OCI-LY3 (cell line): ENCODE measurements around the gene UBQLN4.
"Not testable (repeated sequence)": the region's sequence is repeated elsewhere in the genome, so short reads cannot be mapped to it uniquely, and the experiment has no call there.

Source experiments
- H2AFZ ChIP-seq: fragments of 200-600, 300-600 bp; shearing (Covaris generic); 2 replicates; pipeline ENCODE4 v1.6.0; 2014; ENCODE audit warnings: antibody characterized with exemption, low read depth, low read length
- H3K27ac ChIP-seq: fragments of 200-600, 300-600 bp; sonication (generic); 2 replicates; pipeline ENCODE4 v1.5.1; 2014; ENCODE audit warnings: mild to moderate bottlenecking, low read length, moderate library complexity, mixed read lengths
- H3K27me3 ChIP-seq: fragments of 200-600, 300-600 bp; sonication (generic); 2 replicates; pipeline ENCODE4 v1.6.1; 2014; ENCODE audit warnings: low read depth, low read length, mixed read lengths
- H3K36me3 ChIP-seq: fragments of 200-600, 300-600 bp; sonication (generic); replicated peaks from 2 replicates; pipeline ENCODE3; 2014; ENCODE audit warnings: low read depth, low read length, mixed read lengths
- H3K4me1 ChIP-seq: fragments of 300-600, 200-600 bp; sonication (generic); 2 replicates; pipeline ENCODE4 v1.6.1; 2014; ENCODE audit warnings: low read length, mixed read lengths
- H3K4me2 ChIP-seq: fragments of 200-600, 300-600 bp; sonication (generic); 2 replicates; pipeline ENCODE4 v1.6.1; 2014; ENCODE audit warnings: low read length, mixed read lengths
- H3K4me3 ChIP-seq: fragments of 300-600, 200-600 bp; sonication (generic); 2 replicates; pipeline ENCODE4 v1.5.1; 2014; ENCODE audit warnings: antibody characterized with exemption, mild to moderate bottlenecking, low read length, moderate library complexity
- H3K79me2 ChIP-seq: fragments of 300-600, 200-600 bp; shearing (Covaris generic); 2 replicates; pipeline ENCODE4 v1.6.1; 2014; ENCODE audit warnings: mild to moderate bottlenecking, low read length, mixed read lengths
- H3K9ac ChIP-seq: fragments of 300-600, 200-600 bp; shearing (Covaris generic); 2 replicates; pipeline ENCODE4 v1.6.0; 2014; ENCODE audit warnings: mild to moderate bottlenecking, low read length, moderate library complexity
- H3K9me3 ChIP-seq: fragments of 200-600, 300-600 bp; shearing (Covaris generic); 2 replicates; pipeline ENCODE4 v1.6.1; 2014; ENCODE audit warnings: low read length, mixed read lengths; ENCODE audit not compliant: insufficient read depth
- H4K20me1 ChIP-seq: fragments of 200-600, 300-600 bp; sonication (generic); 2 replicates; pipeline ENCODE4 v1.6.1; 2016; ENCODE audit warnings: low read length, mixed read lengths; ENCODE audit not compliant: insufficient read depth
- EZH2phosphoT487 ChIP-seq: fragments of 200-600 bp; shearing (Covaris generic); IDR thresholded peaks from 2 replicates; pipeline ENCODE4 v1.6.1; 2018; ENCODE audit warnings: antibody characterized with exemption, mixed run types, low read depth
- TF ChIP-seq, protein P1 (sequence below): fragments of 200-600, 300-600 bp; sonication (generic); IDR thresholded peaks from 2 replicates; pipeline ENCODE4 v1.5.1; 2014; ENCODE audit warnings: antibody characterized with exemption, low read length, low read depth

UBQLN4 gene

DNA sequence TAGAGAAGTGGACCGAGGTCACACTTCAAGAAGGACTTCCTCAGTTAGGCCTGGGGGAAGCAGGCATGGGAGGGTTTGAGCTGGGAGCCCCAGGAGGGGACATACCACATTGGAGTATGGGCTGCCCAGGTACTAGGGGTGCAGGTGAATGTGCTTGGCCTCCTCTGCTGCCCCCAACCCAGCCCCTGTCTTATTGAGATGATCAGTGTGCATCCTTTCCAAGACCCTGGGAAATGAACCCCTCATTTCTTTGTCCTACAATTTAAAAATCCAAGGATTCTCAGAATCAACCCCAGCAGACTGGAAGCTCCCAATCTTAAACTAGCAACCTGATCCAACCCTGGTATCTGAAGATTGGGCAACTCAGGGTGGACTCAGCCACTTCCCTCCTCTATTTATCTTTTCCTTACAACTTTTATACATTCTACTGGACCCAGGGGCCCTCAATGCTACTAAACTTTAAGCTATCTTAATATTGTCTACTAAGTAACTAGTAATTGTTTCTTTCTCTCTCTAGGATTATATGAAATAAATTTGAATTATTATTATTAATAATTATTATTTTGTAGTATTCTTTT, 19.6 kb upstream of the UBQLN4 start:
- Histone ChIP-seq H3K4me2 (no peak overlapping the region), H3K27ac (no peak overlapping the region), H3K4me3 (no peak overlapping the region), H3K4me1 (no peaks in the 10 kb centered on the region), H3K9me3 (no peaks in the 10 kb centered on the region), H3K36me3 (no peaks in the 10 kb centered on the region), H2AFZ (no peak overlapping the region), H4K20me1 (no peaks in the 10 kb centered on the region), H3K79me2 (no peaks in the 10 kb centered on the region), H3K27me3 (no peaks in the 10 kb centered on the region), H3K9ac (no peak overlapping the region)
- TF ChIP-seq, protein P1, sequence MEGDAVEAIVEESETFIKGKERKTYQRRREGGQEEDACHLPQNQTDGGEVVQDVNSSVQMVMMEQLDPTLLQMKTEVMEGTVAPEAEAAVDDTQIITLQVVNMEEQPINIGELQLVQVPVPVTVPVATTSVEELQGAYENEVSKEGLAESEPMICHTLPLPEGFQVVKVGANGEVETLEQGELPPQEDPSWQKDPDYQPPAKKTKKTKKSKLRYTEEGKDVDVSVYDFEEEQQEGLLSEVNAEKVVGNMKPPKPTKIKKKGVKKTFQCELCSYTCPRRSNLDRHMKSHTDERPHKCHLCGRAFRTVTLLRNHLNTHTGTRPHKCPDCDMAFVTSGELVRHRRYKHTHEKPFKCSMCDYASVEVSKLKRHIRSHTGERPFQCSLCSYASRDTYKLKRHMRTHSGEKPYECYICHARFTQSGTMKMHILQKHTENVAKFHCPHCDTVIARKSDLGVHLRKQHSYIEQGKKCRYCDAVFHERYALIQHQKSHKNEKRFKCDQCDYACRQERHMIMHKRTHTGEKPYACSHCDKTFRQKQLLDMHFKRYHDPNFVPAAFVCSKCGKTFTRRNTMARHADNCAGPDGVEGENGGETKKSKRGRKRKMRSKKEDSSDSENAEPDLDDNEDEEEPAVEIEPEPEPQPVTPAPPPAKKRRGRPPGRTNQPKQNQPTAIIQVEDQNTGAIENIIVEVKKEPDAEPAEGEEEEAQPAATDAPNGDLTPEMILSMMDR, result no peak
- no peak for TF ChIP-seq EZH2phosphoT487

- Histone ChIP-seq H3K27ac (no peak overlapping the region), H3K9ac (no peak overlapping the region), H3K4me2 (no peak overlapping the region), H2AFZ (no peak overlapping the region), H3K4me1 (no peaks in the 10 kb centered on the region), H3K79me2 (no peaks in the 10 kb centered on the region), H3K9me3 (no peaks in the 10 kb centered on the region), H3K36me3 (no peaks in the 10 kb centered on the region), H4K20me1 (no peaks in the 10 kb centered on the region), H3K4me3 (no peak overlapping the region), H3K27me3 (no peaks in the 10 kb centered on the region)
- no peak for TF ChIP-seq EZH2phosphoT487
- TF ChIP-seq, protein P1, result no peak
Observed at GRCh38 chr1:156072251-156072650, 18.7 kb upstream of the UBQLN4 start.

DNA sequence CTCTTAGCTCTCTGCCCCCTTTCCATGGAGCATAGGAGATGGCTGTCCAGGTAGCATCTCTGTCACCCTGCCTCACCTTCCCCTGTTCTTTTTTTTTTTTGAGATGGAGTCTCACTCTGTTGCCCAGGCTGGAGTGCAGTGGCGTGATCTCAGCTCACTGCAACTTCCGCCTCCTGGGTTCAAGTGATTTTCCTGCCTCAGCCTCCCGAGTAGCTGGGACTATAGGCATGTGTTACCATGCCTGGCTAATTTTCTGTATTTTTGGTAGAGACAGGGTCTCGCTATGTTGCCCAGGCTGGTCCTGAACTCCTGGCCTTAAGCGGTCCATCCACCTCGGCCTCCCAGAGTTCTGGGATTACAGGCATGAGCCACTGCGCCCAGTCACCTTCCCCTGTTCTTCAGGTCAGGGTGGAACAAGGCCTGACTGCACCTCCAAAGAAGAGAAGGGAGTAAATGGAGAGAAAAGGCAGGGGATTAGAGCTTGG, 17.8 kb upstream of the UBQLN4 start:
- not testable (repeated sequence) for H3K4me2 ChIP-seq, H3K36me3 ChIP-seq, H3K4me1 ChIP-seq, H4K20me1 ChIP-seq, H3K27ac ChIP-seq, H2AFZ ChIP-seq, H3K4me3 ChIP-seq, H3K9ac ChIP-seq, H3K9me3 ChIP-seq, H3K79me2 ChIP-seq, H3K27me3 ChIP-seq

- Histone ChIP-seq H4K20me1 (no peaks in the 10 kb centered on the region), H3K4me2 (no peak overlapping the region), H3K27ac (no peak overlapping the region), H3K27me3 (no peaks in the 10 kb centered on the region), H3K79me2 (no peaks in the 10 kb centered on the region), H3K36me3 (no peaks in the 10 kb centered on the region), H3K9ac (no peak overlapping the region), H3K9me3 (no peaks in the 10 kb centered on the region), H3K4me1 (no peaks in the 10 kb centered on the region), H2AFZ (no peak overlapping the region), H3K4me3 (no peak overlapping the region)
- TF ChIP-seq, protein P1, result no peak
- TF ChIP-seq EZH2phosphoT487, result no peak
Observed at GRCh38 chr1:156070548-156070947, 16.9 kb upstream of the UBQLN4 start.
